HG03565 (cell line): Measurements from ENCODE around the gene HAUS3.
"Not testable (repeated sequence)": the region's sequence is repeated elsewhere in the genome, so short reads cannot be mapped to it uniquely, and the experiment has no call there.

Source experiments
- ATAC-seq: cut with Tn5 transposase; IDR thresholded peaks from one replicate; pipeline ENCODE4 v1.9.1; 2021; ENCODE audit warnings: mild to moderate bottlenecking, moderate library complexity; ENCODE audit not compliant: unreplicated experiment

HAUS3 gene

GRCh38 chr4:2222838-2223237 is 19.1 kb downstream of the HAUS3 start:
- no peak for ATAC-seq

DNA sequence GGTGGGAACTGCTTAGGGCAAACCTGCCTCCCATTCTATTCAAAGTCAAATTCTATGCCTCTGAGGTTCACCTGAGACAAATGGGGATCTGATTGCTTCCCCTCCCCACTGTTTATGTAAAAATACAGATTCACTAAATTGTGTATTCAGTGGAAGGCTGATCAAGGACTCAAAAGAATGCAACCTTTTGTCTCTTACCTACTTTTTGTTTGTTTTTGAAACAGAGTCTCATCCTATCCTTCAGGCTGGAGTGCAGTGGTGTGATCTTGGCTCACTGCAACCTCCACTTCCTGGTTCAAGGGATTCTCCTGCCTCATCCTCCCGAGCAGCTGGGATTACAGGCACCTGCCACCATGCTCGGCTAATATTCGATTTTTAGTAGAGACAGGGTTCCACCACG is 20.5 kb downstream of the HAUS3 start:
- not testable (repeated sequence) for ATAC-seq

GRCh38 chr4:2220016-2220630 is 21.8 kb downstream of the HAUS3 start:
- ATAC-seq, result no peak

- no peak for ATAC-seq
Observed at GRCh38 chr4:2219233-2219760, 22.6 kb downstream of the HAUS3 start.

DNA sequence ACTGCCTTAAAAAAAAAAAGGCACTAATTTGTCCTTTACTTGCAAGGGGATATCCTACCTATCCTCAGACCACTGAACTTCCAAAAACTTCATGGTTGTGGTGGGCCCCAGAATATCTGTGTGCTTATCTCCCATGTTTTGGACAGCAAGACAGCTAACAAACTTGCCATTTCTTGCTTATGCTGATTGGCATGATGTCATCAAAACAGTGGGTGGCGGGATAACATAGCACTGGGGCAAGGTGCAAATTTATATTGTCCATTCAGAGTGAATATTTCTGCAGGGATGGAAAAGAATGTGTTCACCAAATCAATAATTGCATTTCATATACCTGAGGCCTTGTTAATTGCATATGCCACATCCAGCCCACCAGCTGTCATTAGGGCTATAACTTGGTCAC is 23.5 kb downstream of the HAUS3 start:
- no peak for ATAC-seq

DNA sequence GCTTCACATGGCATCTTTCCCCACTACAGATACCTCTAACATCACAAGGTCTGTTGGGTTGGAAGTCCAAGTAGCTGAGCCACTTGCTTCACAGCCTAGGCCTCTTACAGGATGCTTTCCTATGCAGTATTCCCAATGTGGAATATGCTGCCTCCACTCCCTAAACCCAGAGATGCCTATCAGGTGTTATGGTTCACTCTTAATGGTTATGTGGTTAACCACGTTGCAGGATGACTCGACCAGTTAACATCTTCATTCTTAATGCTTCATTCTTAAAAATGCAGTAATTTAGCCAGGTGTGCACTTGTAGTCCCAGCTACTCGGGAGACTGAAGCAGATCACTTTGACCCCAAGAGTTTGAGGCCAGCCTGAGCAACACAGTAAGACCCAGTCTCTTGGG is 24.2 kb downstream of the HAUS3 start:
- ATAC-seq, result no peak

GRCh38 chr4:2212831-2213230 is 29.1 kb downstream of the HAUS3 start:
- ATAC-seq, result no peak

DNA sequence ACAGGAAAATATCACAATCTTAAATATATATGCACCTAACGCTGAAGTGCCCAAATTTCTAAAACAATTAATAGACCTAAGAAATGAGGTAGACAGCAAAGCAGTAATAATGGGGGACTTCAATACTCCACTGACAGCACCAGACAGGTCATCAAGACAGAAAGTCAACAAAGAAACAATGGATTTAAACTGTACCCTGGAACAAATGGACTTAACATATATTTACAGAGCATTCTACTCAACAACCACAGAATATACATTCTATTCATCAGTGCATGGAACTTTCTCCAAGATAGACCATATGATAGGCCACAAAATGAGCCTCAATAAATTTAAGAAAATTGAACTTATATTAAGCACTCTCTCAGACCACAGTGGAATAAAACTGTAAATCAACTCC is 39.1 kb downstream of the HAUS3 start:
- not testable (repeated sequence) for ATAC-seq

DNA sequence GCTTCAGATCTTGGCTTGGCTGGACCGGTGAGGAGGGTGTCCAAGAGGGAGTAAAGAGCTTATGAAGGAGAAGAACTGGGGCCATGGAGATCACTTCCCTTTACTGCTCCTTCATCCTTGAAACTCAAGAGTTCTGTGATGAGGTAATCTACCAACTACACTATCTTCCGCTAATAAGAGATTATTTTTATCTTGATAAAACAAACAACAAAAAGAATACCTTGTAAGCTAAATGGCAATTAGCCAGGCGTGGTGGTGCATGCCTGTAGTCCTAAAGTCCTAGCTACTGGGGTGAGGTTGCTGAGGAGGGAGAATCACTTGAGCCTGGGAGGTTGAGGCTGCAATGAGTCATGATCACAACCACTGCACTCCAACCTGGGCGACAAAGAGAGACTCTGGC is 47.4 kb downstream of the HAUS3 start:
- no peak for ATAC-seq

DNA sequence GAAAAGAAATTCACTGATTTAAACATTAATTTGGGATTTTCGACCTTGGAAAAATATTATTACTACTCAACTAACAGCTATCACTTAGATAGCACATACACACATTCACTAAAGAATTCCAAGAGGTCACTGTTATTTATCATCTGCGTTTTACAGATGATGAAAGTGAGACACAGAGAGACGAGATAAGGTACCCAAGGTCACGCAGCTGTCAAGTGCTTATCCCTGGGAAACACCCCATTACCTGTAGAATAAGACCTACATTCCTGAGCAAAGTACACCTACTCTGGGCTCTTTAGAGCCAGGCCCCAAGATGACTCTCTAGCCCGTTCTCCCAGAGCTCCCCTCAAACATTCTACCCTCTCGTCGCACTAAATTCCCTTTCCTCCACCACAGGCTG is 48.6 kb downstream of the HAUS3 start:
- ATAC-seq, result no peak

DNA sequence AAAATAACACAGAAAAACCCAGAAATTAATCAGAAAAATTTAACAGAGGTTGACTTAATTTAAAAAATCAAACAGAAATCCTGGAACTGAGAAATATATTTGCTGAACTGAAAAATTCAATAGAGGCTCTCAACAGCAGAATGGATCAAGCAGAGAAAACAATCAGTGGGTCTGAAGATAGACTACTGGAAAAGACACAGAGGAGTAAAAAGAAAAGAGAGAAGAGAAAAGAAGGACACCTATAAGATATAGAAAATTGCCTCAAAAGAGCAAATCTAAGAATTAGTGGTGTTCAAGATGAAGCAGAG is 55.1 kb downstream of the HAUS3 start:
- ATAC-seq, result no peak

DNA sequence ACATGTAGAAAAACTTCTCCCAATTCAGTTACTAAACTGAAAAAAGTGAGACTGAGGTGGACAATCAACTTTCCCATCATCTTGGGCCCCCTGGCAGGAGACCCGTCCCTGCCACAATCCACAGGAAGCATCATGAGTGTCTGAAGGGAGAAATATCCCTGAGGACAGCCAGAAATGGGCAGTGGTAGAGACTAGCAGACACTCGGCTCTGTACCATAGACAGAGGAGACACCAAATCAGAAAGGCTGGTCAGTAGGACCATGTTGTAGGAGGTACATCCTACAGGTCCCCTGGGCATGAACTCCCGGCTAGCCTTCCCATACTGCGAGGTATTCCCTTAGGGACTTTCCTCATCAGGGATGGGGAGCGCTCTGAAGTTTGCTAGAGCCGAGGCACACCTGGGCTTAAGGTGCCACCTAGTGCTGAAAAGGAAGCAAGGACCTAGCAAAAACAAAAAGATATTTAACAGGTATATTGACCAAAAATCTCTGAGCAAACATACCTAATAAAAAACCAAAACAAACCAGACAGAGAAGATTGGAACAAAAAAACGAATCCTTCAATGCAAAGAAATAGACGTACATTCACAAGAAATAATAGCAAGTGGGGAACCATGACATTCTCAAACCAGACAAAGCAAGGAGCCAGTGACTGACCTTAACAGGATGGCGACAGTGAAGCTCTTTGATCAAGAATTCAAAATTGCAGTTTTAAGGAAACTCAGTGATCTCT is 55.6 kb downstream of the HAUS3 start:
- ATAC-seq, result no peak

DNA sequence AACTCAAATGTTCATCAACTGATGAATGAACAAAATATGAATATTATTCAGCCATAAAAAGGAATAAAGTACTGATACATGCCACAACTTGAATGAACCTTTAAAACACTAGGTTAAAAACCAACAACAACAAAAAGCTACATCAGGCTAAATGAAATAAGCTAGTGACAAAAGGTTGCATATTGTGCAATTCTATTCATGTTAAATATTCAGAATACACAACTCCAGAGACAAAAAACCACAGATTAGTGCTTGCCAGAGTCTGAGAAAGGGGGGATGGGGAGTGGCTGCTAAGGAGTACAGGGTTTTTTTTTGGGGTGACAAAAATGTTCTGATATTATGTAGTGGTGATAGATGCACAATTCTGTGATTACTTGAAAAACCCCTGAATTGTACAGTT is 58.5 kb downstream of the HAUS3 start:
- ATAC-seq, result no peak

GRCh38 chr4:2182994-2183393 is 58.9 kb downstream of the HAUS3 start:
- ATAC-seq, result no peak

GRCh38 chr4:2180410-2180809 is 61.5 kb downstream of the HAUS3 start:
- ATAC-seq, result no peak

DNA sequence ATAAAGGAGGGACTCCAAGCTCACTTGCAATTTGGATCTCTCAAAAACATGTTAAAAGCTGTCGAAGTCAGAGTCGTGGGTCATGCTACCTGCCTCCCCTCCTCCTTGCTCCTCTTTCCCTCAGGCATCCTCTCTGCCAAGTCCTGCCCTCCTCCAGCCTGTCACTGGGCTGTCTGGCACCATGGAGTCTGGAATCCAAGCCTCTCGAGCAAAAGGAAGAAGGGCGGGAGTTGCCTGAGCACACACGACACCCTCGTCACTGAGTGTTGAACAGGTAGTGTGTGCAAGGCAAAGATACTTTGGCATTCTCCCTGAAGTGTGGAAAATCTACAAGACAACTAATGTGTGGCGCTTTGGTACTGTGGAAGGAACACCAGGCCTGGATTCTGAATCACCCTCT is 62.2 kb downstream of the HAUS3 start:
- ATAC-seq, result no peak

- ATAC-seq, result no peak
Observed at GRCh38 chr4:2178986-2179385, 62.9 kb downstream of the HAUS3 start.
